Measurements from ENCODE around the gene SHKBP1.

DNA sequence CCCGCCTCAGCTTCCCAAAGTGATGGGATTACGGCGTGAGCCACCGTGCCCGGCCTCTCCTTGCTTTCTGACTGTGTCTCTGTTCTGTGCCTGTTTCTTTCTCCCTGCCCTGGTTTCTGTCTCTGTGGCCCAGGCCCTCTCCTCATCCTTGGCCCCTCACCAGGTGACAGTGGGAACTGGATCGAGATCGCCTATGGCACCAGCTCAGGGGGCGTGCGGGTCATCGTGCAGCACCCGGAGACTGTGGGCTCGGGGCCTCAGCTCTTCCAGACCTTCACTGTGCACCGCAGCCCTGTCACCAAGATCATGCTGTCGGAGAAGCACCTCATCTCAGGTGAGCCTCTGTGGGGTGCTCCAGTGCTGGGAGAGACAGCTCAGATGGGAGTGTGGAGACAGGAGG, 9.9 kb downstream of the SHKBP1 start:
- TF ChIP-seq EZH2 (IDR thresholded peaks at IDR 0.05; ENCODE audit: borderline replicate concordance, insufficient read depth, low read length, poor library complexity, severe bottlenecking) (no peak), EP300 (conservative IDR thresholded peaks at IDR 0.05; ENCODE audit: poor library complexity, severe bottlenecking) (no peak), MXI1 (conservative IDR thresholded peaks at IDR 0.05; ENCODE audit: poor library complexity, severe bottlenecking) (no peak), TAF1 (IDR thresholded peaks at IDR 0.05; ENCODE audit: low read depth) (no peak), POLR2AphosphoS5 (IDR thresholded peaks at IDR 0.05) (no peak)
- TF ChIP-seq, protein P1, sequence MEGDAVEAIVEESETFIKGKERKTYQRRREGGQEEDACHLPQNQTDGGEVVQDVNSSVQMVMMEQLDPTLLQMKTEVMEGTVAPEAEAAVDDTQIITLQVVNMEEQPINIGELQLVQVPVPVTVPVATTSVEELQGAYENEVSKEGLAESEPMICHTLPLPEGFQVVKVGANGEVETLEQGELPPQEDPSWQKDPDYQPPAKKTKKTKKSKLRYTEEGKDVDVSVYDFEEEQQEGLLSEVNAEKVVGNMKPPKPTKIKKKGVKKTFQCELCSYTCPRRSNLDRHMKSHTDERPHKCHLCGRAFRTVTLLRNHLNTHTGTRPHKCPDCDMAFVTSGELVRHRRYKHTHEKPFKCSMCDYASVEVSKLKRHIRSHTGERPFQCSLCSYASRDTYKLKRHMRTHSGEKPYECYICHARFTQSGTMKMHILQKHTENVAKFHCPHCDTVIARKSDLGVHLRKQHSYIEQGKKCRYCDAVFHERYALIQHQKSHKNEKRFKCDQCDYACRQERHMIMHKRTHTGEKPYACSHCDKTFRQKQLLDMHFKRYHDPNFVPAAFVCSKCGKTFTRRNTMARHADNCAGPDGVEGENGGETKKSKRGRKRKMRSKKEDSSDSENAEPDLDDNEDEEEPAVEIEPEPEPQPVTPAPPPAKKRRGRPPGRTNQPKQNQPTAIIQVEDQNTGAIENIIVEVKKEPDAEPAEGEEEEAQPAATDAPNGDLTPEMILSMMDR (IDR thresholded peaks at IDR 0.05; ENCODE audit: poor library complexity, severe bottlenecking): no peak
- TF ChIP-seq, protein P2, sequence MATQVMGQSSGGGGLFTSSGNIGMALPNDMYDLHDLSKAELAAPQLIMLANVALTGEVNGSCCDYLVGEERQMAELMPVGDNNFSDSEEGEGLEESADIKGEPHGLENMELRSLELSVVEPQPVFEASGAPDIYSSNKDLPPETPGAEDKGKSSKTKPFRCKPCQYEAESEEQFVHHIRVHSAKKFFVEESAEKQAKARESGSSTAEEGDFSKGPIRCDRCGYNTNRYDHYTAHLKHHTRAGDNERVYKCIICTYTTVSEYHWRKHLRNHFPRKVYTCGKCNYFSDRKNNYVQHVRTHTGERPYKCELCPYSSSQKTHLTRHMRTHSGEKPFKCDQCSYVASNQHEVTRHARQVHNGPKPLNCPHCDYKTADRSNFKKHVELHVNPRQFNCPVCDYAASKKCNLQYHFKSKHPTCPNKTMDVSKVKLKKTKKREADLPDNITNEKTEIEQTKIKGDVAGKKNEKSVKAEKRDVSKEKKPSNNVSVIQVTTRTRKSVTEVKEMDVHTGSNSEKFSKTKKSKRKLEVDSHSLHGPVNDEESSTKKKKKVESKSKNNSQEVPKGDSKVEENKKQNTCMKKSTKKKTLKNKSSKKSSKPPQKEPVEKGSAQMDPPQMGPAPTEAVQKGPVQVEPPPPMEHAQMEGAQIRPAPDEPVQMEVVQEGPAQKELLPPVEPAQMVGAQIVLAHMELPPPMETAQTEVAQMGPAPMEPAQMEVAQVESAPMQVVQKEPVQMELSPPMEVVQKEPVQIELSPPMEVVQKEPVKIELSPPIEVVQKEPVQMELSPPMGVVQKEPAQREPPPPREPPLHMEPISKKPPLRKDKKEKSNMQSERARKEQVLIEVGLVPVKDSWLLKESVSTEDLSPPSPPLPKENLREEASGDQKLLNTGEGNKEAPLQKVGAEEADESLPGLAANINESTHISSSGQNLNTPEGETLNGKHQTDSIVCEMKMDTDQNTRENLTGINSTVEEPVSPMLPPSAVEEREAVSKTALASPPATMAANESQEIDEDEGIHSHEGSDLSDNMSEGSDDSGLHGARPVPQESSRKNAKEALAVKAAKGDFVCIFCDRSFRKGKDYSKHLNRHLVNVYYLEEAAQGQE (IDR thresholded peaks at IDR 0.05; ENCODE audit: borderline replicate concordance): no peak
